Endothelial cell (in vitro differentiated cells): ENCODE measurements around the gene TMCC1. TPM values are rescaled to one million over a fixed set of nuclear protein-coding genes. Genes with fewer than 3 reads are reported as not detected.
"Not testable (repeated sequence)": the region's sequence is repeated elsewhere in the genome, so short reads cannot be mapped to it uniquely, and the experiment has no call there.

Source experiments
- DNase-seq: peaks from one replicate; pipeline ENCODE4 v3.0.0; 2021; ENCODE audit warnings: low spot score
- H3K27ac Mint-ChIP-seq: one replicate; pipeline ENCODE4 v1.8.0; 2021; ENCODE audit warnings: mixed read lengths, inconsistent platforms; ENCODE audit not compliant: unreplicated experiment
- H3K27me3 Mint-ChIP-seq: one replicate; pipeline ENCODE4 v1.8.0; 2021; ENCODE audit warnings: mild to moderate bottlenecking, moderate library complexity, mixed read lengths, inconsistent platforms; ENCODE audit not compliant: unreplicated experiment
- H3K36me3 Mint-ChIP-seq: one replicate; pipeline ENCODE4 v1.8.0; 2021; ENCODE audit warnings: mild to moderate bottlenecking, low read depth, mixed read lengths, inconsistent platforms; ENCODE audit not compliant: unreplicated experiment
- H3K4me1 Mint-ChIP-seq: one replicate; pipeline ENCODE4 v1.8.0; 2021; ENCODE audit warnings: mild to moderate bottlenecking, mixed read lengths, inconsistent platforms; ENCODE audit not compliant: unreplicated experiment
- H3K4me3 Mint-ChIP-seq: one replicate; pipeline ENCODE4 v1.8.0; 2021; ENCODE audit warnings: mild to moderate bottlenecking, mixed read lengths, inconsistent platforms; ENCODE audit not compliant: unreplicated experiment
- H3K9me3 Mint-ChIP-seq: one replicate; pipeline ENCODE4 v1.8.0; 2021; ENCODE audit warnings: mixed read lengths, inconsistent platforms; ENCODE audit not compliant: unreplicated experiment
- CTCF ChIP-seq: fragments of 200-600 bp; sonication (generic); IDR thresholded peaks from one replicate; pipeline ENCODE4 v1.5.0; 2021; ENCODE audit warnings: antibody characterized with exemption; ENCODE audit not compliant: unreplicated experiment
- total RNA-seq: library from RNA; stranded (reverse); fragmentation: NEBNext Ultra II Directional; extraction: Animal tissue kit (Norgen Biotek cat#: 25700); gene quantifications from one replicate; pipeline ENCODE4 v1.2.1, GENCODE V29; 2021; ENCODE audit not compliant: unreplicated experiment

Gene TMCC1
- total RNA-seq, 1 donor from 2014 or later, result 50.9 TPM

GRCh38 chr3:129913618-129914017 is 20.1 kb upstream of the TMCC1 start:
- no peak overlapping the region for H3K4me3 Mint-ChIP-seq
- no peak for TF ChIP-seq CTCF
- no peak overlapping the region for H3K27ac Mint-ChIP-seq
- peaks cover 26% of the 10 kb centered on the region for H3K9me3 Mint-ChIP-seq
- H3K27me3 Mint-ChIP-seq, result peaks cover 24% of the 10 kb centered on the region
- peaks cover 35% of the 10 kb centered on the region for H3K36me3 Mint-ChIP-seq
- H3K4me1 Mint-ChIP-seq, result no peaks in the 10 kb centered on the region
- no peak for DNase-seq

GRCh38 chr3:129911261-129911861 is 17.9 kb upstream of the TMCC1 start:
- Mint-ChIP-seq H3K4me3 (no peak overlapping the region), H3K36me3 (peaks cover 36% of the 10 kb centered on the region), H3K27me3 (peaks cover 12% of the 10 kb centered on the region), H3K9me3 (peaks cover 20% of the 10 kb centered on the region), H3K4me1 (no peaks in the 10 kb centered on the region), H3K27ac (no peak overlapping the region)
- TF ChIP-seq CTCF, result no peak
- no peak for DNase-seq

- H3K9me3 Mint-ChIP-seq, result peaks cover 18% of the 10 kb centered on the region
- H3K4me1 Mint-ChIP-seq, H3K27me3 Mint-ChIP-seq, DNase-seq, H3K27ac Mint-ChIP-seq, H3K4me3 Mint-ChIP-seq: not testable (repeated sequence)
- peaks cover 29% of the 10 kb centered on the region for H3K36me3 Mint-ChIP-seq
Measured at GRCh38 chr3:129909235-129909634, 15.7 kb upstream of the TMCC1 start.

GRCh38 chr3:129908417-129908816 is 14.9 kb upstream of the TMCC1 start:
- Mint-ChIP-seq H3K4me3 (no peak overlapping the region), H3K27ac (no peak overlapping the region), H3K27me3 (peaks cover 6% of the 10 kb centered on the region), H3K9me3 (peaks cover 21% of the 10 kb centered on the region), H3K4me1 (no peaks in the 10 kb centered on the region), H3K36me3 (peaks cover 36% of the 10 kb centered on the region)
- TF ChIP-seq CTCF, result no peak
- DNase-seq, result no peak

- H3K27ac Mint-ChIP-seq, H3K4me3 Mint-ChIP-seq, H3K27me3 Mint-ChIP-seq, DNase-seq, H3K4me1 Mint-ChIP-seq: not testable (repeated sequence)
- H3K9me3 Mint-ChIP-seq, result peaks cover 27% of the 10 kb centered on the region
- H3K36me3 Mint-ChIP-seq, result peaks cover 53% of the 10 kb centered on the region
Measured at GRCh38 chr3:129901272-129901671, 7.8 kb upstream of the TMCC1 start.

- peaks cover 10% of the 10 kb centered on the region for H3K4me1 Mint-ChIP-seq
- no peak overlapping the region for H3K4me3 Mint-ChIP-seq
- no peak overlapping the region for H3K27ac Mint-ChIP-seq
- peaks cover 7% of the 10 kb centered on the region for H3K27me3 Mint-ChIP-seq
- no peak for DNase-seq
- peaks cover 8% of the 10 kb centered on the region for H3K9me3 Mint-ChIP-seq
- TF ChIP-seq CTCF, result no peak
- peaks cover 34% of the 10 kb centered on the region for H3K36me3 Mint-ChIP-seq
Measured at GRCh38 chr3:129897026-129897425, 3.5 kb upstream of the TMCC1 start.
